Activated CD4-positive, alpha-beta T cell treated with anti-CD3 and anti-CD28 coated beads for 36 hours (primary cell): Measurements from ENCODE around the gene FUCA1. TPM values are rescaled to one million over a fixed set of nuclear protein-coding genes. Genes with fewer than 3 reads are reported as not detected.
"Not testable (repeated sequence)": the region's sequence is repeated elsewhere in the genome, so short reads cannot be mapped to it uniquely, and the experiment has no call there.

Source experiments
- ATAC-seq: fragments of 200-7000 bp; cut with Tn5 transposase; one replicate; pipeline ENCODE4 v1.10.0; 2021; ENCODE audit warnings: mild to moderate bottlenecking, moderate library complexity
- CTCF ChIA-PET: fragments of 350-600 bp; sonication (Branson Sonifier 250); formaldehyde crosslinking; loops from one replicate; lab custom pipeline; 2021; ENCODE audit warnings: antibody characterized with exemption; lab: Charles Lee
- POLR2A ChIA-PET: fragments of 350-600 bp; sonication (Branson Sonifier 250); formaldehyde crosslinking; loops from one replicate; lab custom pipeline; 2021; ENCODE audit warnings: antibody characterized with exemption, inconsistent platforms; lab: Charles Lee
- DNase-seq: peaks from one replicate; pipeline ENCODE4 v3.0.0-alpha.2; 2020
- H3K27ac Mint-ChIP-seq: one replicate; pipeline ENCODE4 v1.8.0; 2021; ENCODE audit warnings: mixed read lengths
- H3K27me3 Mint-ChIP-seq: one replicate; pipeline ENCODE4 v1.8.0; 2021; ENCODE audit warnings: mixed read lengths
- H3K36me3 Mint-ChIP-seq: one replicate; pipeline ENCODE4 v1.8.0; 2021; ENCODE audit warnings: low read depth, mixed read lengths
- H3K4me1 Mint-ChIP-seq: one replicate; pipeline ENCODE4 v1.8.0; 2021; ENCODE audit warnings: mixed read lengths
- H3K4me3 Mint-ChIP-seq: one replicate; pipeline ENCODE4 v1.8.0; 2021; ENCODE audit warnings: mild to moderate bottlenecking, moderate library complexity, mixed read lengths
- H3K9me3 Mint-ChIP-seq: one replicate; pipeline ENCODE4 v1.8.0; 2021; ENCODE audit warnings: low read depth, mixed read lengths
- intact Hi-C, 2 experiments: fragments of 100-400 bp; cut with DNase I in 1 of 2; cut with micrococcal nuclease in 1 of 2; formaldehyde crosslinking; loops; one replicate each; pipeline versions ENCODE4 v1.14.2 to v1.15.1; 2022 to 2024; cut with DNase I, micrococcal nuclease
- total RNA-seq, 2 experiments: library from RNA; stranded (reverse); gene quantifications; one replicate each; pipeline ENCODE4 v1.2.3, GENCODE V29; 2021

Gene FUCA1
- total RNA-seq, 2 experiments from 2014 or later: 4.2 to 4.5 TPM

- no peak overlapping the region for H3K27ac Mint-ChIP-seq
- H3K4me3 Mint-ChIP-seq: no peak overlapping the region
- ChIA-PET CTCF (no interaction called here), POLR2A (no interaction called here)
- no peaks in the 10 kb centered on the region for H3K9me3 Mint-ChIP-seq
- H3K36me3 Mint-ChIP-seq: peaks cover 3% of the 10 kb centered on the region
- H3K4me1 Mint-ChIP-seq: peaks cover 19% of the 10 kb centered on the region
- DNase-seq (no peak), ATAC-seq (no peak)
- no peaks in the 10 kb centered on the region for H3K27me3 Mint-ChIP-seq
- intact Hi-C loops: no loop called here
These were observed 2.6 kb downstream of the FUCA1 start for GRCh38 chr1:23865543-23865930.

GRCh38 chr1:23864801-23865542 lies 3.1 kb downstream of the FUCA1 start:
- H3K4me1 Mint-ChIP-seq: peaks cover 19% of the 10 kb centered on the region
- intact Hi-C loops: no loop called here
- H3K27me3 Mint-ChIP-seq: no peaks in the 10 kb centered on the region
- H3K36me3 Mint-ChIP-seq: peaks cover 3% of the 10 kb centered on the region
- no peak for ATAC-seq
- H3K9me3 Mint-ChIP-seq: no peaks in the 10 kb centered on the region
- CTCF ChIA-PET: interaction anchor here (1.6 kb wide), 1 partner anchor 54 kb away, joined by 6 read pairs; no protein-coding TSS in a partner anchor
- no peak overlapping the region for H3K27ac Mint-ChIP-seq
- no peak overlapping the region for H3K4me3 Mint-ChIP-seq
- DNase-seq: no peak
- POLR2A ChIA-PET: no interaction called here

- H3K27me3 Mint-ChIP-seq: no peaks in the 10 kb centered on the region
- H3K36me3 Mint-ChIP-seq: peaks cover 5% of the 10 kb centered on the region
- peaks cover 9% of the 10 kb centered on the region for H3K4me1 Mint-ChIP-seq
- CTCF ChIA-PET: interaction anchor here (0.9 kb wide), 1 partner anchor 37 kb away, joined by 4 read pairs; no protein-coding TSS in a partner anchor
- POLR2A ChIA-PET: no interaction called here
- no peaks in the 10 kb centered on the region for H3K9me3 Mint-ChIP-seq
- no peak overlapping the region for H3K27ac Mint-ChIP-seq
- no peak overlapping the region for H3K4me3 Mint-ChIP-seq
- DNase-seq: no peak
- intact Hi-C loops: no loop called here
- no peak for ATAC-seq
These were observed 5.5 kb downstream of the FUCA1 start for GRCh38 chr1:23862640-23863039.

GRCh38 chr1:23854568-23854967 lies 13.5 kb downstream of the FUCA1 start:
- no peak overlapping the region for H3K4me3 Mint-ChIP-seq
- intact Hi-C loops: no loop called here
- ChIA-PET POLR2A (no interaction called here), CTCF (interaction anchor here (1.2 kb wide), 2 partner anchors 74 to 83 kb away, joined by 3 to 6 read pairs; no protein-coding TSS in a partner anchor)
- H3K9me3 Mint-ChIP-seq: no peaks in the 10 kb centered on the region
- no peaks in the 10 kb centered on the region for H3K27me3 Mint-ChIP-seq
- H3K36me3 Mint-ChIP-seq: peaks cover 12% of the 10 kb centered on the region
- DNase-seq (peak; percentile 11), ATAC-seq (peak; percentile 33)
- H3K4me1 Mint-ChIP-seq: no peaks in the 10 kb centered on the region
- no peak overlapping the region for H3K27ac Mint-ChIP-seq

GRCh38 chr1:23853124-23853523 lies 15.0 kb downstream of the FUCA1 start:
- H3K9me3 Mint-ChIP-seq, POLR2A ChIA-PET, ATAC-seq, H3K4me1 Mint-ChIP-seq, CTCF ChIA-PET, H3K4me3 Mint-ChIP-seq, H3K27me3 Mint-ChIP-seq, H3K27ac Mint-ChIP-seq, intact Hi-C loops, DNase-seq: not testable (repeated sequence)
- peaks cover 20% of the 10 kb centered on the region for H3K36me3 Mint-ChIP-seq

GRCh38 chr1:23851406-23851805 lies 16.7 kb downstream of the FUCA1 start:
- POLR2A ChIA-PET, H3K27me3 Mint-ChIP-seq, DNase-seq, H3K4me1 Mint-ChIP-seq, H3K9me3 Mint-ChIP-seq, H3K27ac Mint-ChIP-seq, intact Hi-C loops, H3K4me3 Mint-ChIP-seq, ATAC-seq: not testable (repeated sequence)
- CTCF ChIA-PET: interaction anchor here (1.7 kb wide), 1 partner anchor 40 kb away, joined by 5 read pairs; no protein-coding TSS in a partner anchor
- peaks cover 33% of the 10 kb centered on the region for H3K36me3 Mint-ChIP-seq

- intact Hi-C loops: no loop called here
- DNase-seq: no peak
- H3K4me3 Mint-ChIP-seq: no peak overlapping the region
- ChIA-PET POLR2A (interaction anchor here (0.7 kb wide), 1 partner anchor 37 kb away, joined by 3 read pairs; no protein-coding TSS in a partner anchor), CTCF (interaction anchor here (0.8 to 1.4 kb wide), 3 partner anchors 33 to 67 kb away, joined by 3 read pairs; no protein-coding TSS in a partner anchor)
- no peak for ATAC-seq
- peaks cover 32% of the 10 kb centered on the region for H3K36me3 Mint-ChIP-seq
- no peak overlapping the region for H3K27ac Mint-ChIP-seq
- no peaks in the 10 kb centered on the region for H3K4me1 Mint-ChIP-seq
- peaks cover 4% of the 10 kb centered on the region for H3K9me3 Mint-ChIP-seq
- H3K27me3 Mint-ChIP-seq: no peaks in the 10 kb centered on the region
These were observed 19.1 kb downstream of the FUCA1 start for GRCh38 chr1:23848673-23849616.

GRCh38 chr1:23847482-23848095 lies 20.5 kb downstream of the FUCA1 start:
- H3K9me3 Mint-ChIP-seq, POLR2A ChIA-PET, DNase-seq, H3K27ac Mint-ChIP-seq, H3K27me3 Mint-ChIP-seq, H3K4me3 Mint-ChIP-seq, ATAC-seq, H3K4me1 Mint-ChIP-seq, intact Hi-C loops: not testable (repeated sequence)
- CTCF ChIA-PET: interaction anchor here (0.6 kb wide), 1 partner anchor 78 kb away, joined by 3 read pairs; no protein-coding TSS in a partner anchor
- H3K36me3 Mint-ChIP-seq: peaks cover 29% of the 10 kb centered on the region

- DNase-seq: no peak
- Mint-ChIP-seq H3K4me1 (no peaks in the 10 kb centered on the region), H3K27me3 (no peaks in the 10 kb centered on the region), H3K4me3 (no peak overlapping the region), H3K36me3 (peaks cover 22% of the 10 kb centered on the region), H3K27ac (no peak overlapping the region), H3K9me3 (peaks cover 4% of the 10 kb centered on the region)
- intact Hi-C loops: no loop called here
- ChIA-PET POLR2A (interaction anchor here (0.6 kb wide), 1 partner anchor 321 kb away, joined by 4 read pairs; no protein-coding TSS in a partner anchor), CTCF (interaction anchor here (0.6 to 0.7 kb wide), 2 partner anchors 726 to 1287 kb away, joined by 3 read pairs; no protein-coding TSS in a partner anchor)
- ATAC-seq: no peak
These were observed 22.9 kb downstream of the FUCA1 start for GRCh38 chr1:23845163-23845562.

GRCh38 chr1:23843644-23844043 lies 24.4 kb downstream of the FUCA1 start:
- ATAC-seq: no peak
- Mint-ChIP-seq H3K27me3 (no peaks in the 10 kb centered on the region), H3K27ac (no peak overlapping the region), H3K4me3 (no peak overlapping the region), H3K4me1 (no peaks in the 10 kb centered on the region), H3K9me3 (peaks cover 4% of the 10 kb centered on the region), H3K36me3 (peaks cover 19% of the 10 kb centered on the region)
- ChIA-PET POLR2A (no interaction called here), CTCF (interaction anchor here (0.9 to 1.2 kb wide), 3 partner anchors 25 to 72 kb away, joined by 3 to 6 read pairs (median 3); partner anchors contain the start of gene FUCA1)
- intact Hi-C loops: no loop called here
- DNase-seq: no peak
